Glomerular visceral epithelial cell (primary cell): ENCODE measurements around the gene RNF13.
"Not testable (repeated sequence)": the region's sequence is repeated elsewhere in the genome, so short reads cannot be mapped to it uniquely, and the experiment has no call there.

Source experiments
- DNase-seq: peaks from one replicate; pipeline ENCODE4 v3.0.0-alpha.2; 2016; ENCODE audit errors: extremely low spot score

Gene RNF13

DNA sequence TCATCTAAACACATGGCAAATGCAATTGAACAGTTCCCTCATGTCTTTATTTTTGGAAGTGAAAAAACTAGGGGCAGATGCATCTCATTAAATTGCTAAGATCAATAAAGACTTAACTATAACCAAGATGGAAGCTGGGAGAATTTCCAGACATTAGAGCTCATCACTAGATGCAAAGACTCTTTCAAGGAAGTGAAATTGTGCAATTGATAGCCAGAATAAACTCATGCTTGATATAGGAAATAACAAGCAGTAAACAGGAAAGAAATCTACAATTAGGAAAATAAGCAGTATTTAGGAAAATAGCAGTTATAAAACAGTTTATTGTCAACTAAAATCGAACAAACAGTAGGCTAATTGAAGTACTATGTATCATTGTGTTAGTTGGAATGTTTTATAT, 11.8 kb upstream of the RNF13 start:
- no peak for DNase-seq

DNA sequence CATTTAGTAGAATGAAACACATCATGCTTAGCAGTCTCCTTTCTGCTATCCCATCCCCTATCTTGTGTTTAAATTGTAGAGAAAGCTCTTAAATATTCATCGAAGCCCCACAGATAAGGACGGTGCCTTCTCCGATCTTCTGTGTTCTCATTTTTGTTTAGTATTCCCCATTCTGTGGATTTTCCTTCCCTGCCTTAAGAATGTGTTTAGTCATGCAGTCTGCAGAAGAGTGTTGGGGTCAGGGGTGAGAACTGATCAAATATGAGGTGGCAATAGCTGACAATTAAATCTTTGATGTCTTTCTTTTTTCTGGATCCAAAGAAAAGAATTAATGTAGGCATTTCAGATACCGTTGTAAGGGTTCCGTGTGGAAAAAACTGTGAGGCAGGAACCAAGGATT, 11.4 kb upstream of the RNF13 start:
- DNase-seq, result no peak

DNA sequence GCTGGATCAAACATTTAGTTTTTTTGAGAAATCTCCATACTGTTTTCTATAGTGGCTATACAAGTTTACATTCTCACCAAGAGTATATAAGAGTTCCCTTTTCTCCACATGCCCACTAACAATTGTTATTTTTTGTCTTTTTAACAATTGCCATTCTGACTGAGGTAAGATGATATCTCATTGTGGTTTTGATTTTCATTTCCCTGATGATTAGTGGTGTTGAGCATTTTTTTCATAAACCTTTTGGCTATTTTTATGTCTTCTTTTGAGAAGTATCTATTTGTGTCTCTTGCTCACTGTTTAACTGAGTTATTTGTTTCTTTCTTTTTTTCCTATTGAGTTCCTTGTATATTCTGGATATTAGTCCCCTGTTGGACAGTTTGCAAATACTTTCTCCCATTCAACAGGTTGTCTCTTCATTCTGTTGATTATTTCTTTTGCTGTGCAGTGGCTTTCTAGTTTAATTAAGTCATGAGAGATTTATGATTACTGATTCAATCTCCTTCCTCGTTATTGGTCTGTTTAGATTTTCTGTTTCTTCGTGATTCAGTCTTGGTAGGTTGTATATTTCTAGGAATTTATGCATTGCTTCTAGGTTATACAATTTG, 6.7 kb upstream of the RNF13 start:
- DNase-seq, result no peak

DNA sequence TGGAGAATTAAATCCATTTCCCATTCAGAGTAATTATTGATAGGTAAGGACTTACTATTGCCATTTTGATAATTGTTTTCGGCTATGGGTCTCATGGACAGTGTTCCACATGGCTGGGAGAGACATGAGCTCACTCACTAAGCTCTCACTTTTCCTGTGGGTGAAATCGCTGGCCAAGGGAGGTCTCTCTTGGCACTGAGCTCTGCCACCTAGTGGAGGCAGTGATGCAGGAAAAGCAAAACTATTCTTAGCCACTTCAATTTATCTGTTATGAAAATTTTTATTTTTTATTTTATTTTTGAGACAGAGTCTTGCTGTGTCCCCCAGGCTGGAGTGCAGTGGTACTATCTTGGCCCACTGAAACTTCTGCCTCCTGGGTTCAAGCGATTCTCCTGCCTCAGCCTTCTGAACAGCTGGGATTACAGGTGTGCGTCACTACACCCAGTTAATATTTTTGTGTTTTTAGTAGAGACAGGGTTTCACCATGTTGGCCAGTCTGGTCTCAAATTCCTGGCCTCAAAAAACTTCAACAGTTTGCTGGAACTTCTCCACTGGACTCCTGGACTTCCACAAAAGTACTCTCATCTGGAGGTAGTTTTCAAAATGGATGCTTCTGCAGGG, 4.7 kb upstream of the RNF13 start:
- peak; percentile 80 for DNase-seq

DNA sequence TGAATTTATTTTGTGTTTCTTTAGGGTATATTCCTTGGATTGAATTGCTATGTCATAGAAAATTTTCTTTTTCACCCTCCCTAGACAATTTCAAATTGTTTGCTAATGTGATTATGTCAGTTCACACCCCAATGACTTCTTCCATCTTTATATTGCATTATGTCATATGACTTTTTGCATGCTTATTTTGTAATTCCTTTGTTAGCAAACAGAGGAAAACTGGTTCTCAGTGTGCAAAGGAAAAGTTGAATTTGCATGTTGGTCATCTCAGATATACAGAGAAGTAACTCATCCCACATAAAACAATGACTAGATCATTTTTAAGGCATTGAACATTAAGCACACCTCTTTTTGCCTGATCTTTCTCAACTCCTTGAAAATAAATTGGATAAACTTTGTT, 3.3 kb upstream of the RNF13 start:
- no peak for DNase-seq

DNA sequence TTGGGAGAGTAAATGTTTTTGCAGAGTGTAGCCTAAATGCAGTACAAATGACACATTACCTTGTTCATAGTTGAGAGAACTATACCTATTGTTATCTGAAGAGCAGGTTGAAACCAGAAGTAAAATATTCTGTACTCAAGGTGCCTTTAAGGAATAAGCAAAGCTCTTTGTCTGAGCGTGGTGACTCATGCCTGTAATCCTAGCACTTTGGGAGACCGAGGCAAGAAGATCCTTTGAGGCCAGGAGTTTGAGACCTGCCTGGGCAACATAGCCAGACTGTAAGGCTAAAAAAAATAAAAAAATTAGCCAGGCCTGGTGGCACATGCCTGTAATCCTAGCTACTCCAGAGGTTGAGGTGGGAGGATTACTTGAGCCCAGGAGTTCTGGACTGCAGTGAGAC, 2.2 kb upstream of the RNF13 start:
- DNase-seq, result no peak

DNA sequence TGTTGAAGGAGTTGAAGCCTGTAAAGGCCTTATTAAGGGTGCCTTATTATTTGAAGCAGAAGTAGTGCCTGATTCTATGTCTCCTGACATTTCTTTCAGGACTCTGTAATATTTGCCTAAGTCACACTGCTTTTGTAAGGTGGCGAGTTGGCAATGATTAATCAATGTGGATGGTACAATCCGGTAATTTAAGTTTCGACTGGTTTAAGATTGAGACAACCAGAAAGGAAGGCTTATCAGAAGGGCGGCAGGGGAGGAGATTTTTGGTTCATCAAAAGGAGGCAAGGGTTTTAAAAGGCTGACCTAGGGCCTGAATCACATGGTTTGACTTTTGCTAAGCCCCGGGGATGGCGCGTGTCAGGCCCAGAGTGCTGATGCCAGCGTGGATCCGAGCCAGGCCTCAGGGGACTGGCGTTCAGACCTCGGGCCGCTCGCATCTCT, 830 bp upstream of the RNF13 start:
- DNase-seq, result no peak

DNA sequence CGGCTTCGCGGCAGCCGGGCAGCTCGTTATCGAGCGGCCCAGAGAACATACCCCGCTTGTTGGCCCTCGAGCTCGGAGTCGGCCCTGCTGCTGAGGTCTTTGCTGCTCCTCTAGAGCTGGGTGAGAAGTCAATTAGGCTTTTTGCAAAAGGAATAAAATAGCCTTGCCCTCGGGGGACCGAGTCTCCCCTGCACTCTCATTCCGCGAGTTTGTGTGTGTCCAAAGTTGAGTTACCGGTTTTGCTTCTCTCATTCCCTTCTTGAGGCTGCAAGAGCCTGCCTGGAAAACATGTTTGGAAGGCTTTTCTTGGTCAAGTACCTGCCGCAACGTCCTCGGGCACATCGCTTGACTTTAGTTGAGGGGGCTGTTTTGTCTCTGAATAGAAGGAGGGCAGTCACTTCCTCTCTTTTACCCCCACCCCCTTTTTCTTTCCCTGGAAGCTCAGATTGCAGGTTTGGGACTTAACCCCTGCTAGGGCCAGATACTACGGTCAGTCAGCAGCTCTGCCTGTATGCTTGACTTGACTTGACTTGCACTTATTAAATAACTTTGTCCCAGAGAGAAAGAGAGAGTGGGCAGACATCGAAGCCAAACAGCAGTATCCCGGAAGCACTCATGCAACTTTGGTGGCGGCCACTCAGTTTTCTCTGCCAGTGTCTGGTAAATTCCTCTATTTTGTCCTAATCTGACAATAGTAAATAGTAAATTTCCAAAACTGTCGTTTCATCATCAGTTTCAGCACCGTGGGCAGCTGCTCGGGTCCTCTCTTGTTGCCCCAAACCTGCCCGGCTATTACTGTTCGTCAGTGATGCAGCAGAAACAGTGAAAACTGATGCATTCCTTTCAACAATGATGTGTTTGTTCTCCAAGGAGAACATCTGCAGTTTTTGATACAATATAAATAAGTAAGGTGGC, 609 bp downstream of the RNF13 start:
- DNase-seq, result peak; percentile 34

DNA sequence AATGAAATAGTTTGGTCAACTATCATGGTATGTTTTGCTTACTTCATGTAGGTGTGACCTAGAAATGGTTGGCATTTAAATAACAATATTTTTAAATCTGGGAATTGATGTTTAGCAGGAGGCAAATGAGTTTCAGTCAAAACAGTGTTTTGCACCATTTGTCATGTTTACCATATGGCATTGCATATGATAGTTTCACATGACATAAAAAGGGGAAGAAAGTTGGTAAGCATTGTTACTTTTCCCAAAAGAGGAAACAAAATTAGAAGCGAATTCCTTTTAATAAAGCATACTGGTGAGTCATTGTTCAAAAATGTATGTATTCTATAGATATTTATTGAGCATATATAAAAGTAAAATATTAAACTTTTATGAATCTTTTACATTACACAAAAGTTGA, 2.3 kb downstream of the RNF13 start:
- no peak for DNase-seq

DNA sequence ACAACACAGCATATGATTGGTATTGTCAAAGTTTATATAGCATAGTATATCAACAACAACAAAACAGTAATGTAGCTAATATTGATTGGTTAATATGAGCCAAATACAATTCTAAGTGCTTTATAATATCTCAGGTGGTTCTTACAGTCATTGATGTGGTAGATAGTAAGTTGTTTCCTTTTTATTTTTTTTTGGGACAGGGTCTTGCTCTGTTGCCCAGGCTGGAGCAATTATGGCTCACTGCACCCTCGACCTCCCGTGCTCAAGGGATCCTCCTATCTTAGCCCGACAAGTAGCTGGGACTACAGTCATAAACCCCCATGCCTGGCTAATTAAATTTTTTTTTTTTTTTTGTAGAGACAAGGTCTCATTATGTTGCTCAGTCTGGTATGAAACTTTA, 2.7 kb downstream of the RNF13 start:
- DNase-seq, result no peak

DNA sequence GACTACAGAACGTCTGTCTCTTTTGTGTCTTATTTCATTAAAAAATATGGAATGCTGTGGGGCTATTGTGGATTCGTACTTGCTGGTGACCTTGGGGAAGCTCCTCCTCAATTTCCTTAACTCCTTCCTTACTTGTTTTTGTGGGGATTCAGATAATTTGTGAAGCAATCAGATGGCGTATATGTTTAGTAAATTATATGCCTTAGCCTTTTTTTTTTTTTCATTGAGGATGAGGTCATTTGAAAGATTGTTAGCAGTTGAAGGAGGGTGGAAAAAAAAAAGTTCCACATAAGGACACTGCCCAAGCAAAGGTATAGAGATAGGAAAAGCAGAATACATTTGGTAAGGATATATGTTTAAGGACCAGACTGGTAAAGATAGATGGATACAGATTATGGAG, 3.3 kb downstream of the RNF13 start:
- DNase-seq, result no peak

DNA sequence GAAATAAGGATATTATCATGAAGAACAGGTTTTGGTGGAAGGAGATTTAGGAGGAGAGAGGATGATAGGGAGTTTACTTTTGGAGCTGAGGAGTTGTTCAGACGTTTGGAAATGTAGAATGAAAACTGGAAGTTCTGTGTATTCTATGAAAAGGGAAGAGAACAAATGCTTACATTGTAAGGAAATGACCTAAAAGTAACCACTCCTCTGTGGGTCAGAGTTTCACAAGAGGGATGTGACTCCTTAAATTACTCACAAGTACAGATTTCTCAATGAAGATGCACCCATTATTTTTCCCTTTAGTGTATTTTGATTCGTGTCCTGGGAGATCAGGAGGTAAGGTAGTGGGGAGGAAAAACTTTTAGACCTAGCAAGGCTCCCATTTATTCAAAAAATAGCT, 4.0 kb downstream of the RNF13 start:
- no peak for DNase-seq

DNA sequence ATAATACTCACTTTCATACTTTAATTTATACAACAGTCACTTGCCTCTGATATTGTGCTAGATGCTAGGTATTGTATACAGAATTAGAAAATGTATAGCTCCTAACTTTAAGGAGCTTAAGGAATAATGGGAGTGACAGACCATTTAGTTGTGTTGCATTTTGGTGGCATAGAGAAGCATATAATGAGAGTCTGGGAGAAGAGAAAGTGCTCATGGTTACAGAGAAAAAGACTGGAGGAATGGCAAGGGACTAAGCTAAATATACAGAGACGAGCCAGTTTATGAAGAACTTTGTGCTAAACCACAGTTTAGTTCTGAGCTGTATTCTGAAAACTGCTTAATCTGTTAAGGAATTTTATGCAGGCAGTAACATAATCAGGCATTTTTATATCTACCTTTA, 6.4 kb downstream of the RNF13 start:
- no peak for DNase-seq

DNA sequence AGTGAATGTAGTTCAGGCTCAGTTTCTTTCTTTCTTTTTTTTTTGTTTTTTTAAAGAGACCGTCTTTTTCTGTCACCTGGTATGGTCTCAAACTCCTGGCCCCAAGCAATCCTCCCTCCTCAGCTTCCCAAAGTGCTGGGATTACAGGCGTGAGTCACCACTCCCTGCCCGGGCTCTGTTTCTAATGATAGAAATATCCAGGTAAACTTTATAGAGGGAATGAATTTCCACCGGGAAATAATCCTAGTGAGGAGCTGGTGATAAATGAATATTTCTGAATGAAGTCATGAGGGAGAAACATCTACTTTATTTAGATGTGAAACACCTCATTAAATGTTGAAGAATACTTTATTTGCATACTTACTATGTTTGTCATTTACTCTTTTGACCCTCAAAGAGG, 7.2 kb downstream of the RNF13 start:
- no peak for DNase-seq

DNA sequence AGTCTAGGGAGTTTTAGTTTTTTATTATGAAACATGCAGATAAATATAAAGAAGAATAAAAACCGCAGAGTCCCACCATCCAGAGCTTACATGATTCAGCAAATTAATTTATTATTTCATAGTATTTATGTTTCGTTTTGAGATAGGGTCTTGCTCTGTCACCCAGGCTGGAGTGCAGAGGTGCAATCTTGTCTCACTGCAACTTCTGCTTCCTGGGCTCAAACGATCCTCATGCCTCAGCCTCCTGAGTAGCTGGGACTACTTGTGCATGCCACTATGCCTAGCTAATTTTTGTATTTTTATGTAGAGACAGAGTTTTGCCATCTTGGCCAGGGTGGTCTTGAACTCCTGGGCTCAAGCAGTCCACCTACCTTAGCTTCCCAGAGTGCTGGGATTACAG, 13.6 kb downstream of the RNF13 start:
- DNase-seq, result no peak

DNA sequence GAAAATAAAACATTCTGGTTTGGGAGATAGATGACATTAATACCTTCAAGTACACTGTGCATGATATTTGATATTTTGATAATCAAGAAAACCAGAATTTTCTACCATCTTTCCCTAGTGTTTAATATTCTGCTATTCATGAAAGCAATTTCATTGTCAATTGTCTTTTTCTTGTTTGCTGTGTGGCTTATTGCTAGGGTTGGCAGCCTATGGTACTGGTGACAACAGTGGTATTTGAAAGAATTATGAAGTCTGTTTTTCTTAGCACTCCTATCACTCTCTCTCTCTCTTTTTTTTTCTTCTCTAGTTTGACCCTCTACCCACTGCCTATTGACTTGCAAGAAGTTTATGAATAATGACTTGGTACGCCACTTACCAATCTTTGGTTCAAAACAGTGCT, 15.4 kb downstream of the RNF13 start:
- no peak for DNase-seq

DNA sequence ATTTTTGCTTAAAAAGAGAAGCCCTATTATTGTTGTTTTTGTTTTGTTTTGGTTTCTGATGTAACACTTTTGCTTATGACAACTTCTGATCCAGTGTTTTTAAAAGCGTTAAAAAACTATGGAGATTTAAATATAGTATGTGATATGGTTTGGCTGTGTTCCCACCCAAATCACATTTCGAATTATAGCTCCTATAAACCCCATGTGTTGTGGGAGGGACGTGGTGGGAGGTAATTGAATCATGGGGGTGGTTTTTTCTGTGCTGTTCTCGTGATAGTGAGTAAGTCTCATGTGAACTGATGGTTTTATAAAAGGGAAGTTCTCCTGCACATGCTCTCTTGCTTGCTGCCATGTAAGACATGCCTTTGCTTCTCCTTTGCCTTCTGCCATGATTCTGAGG, 16.6 kb downstream of the RNF13 start:
- not testable (repeated sequence) for DNase-seq

DNA sequence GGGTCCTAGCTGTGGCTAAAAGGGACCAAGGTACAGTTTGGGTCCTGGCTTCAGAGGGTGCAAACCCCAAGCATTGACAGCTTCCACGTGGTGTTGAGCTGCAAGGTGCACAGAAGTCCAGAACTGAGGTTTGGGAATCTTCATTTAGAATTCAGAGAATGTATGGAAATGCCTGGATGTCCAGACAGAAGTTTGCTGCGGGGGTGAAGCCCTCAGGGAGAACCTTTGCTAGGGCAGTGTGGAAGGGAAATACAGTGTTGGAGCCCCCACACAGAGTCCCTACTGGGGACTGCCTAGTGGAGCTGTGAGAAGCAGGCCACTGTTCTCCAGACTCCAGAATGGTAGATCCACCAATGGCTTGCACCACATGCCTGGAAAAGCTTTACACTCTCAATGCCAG, 17.9 kb downstream of the RNF13 start:
- no peak for DNase-seq

DNA sequence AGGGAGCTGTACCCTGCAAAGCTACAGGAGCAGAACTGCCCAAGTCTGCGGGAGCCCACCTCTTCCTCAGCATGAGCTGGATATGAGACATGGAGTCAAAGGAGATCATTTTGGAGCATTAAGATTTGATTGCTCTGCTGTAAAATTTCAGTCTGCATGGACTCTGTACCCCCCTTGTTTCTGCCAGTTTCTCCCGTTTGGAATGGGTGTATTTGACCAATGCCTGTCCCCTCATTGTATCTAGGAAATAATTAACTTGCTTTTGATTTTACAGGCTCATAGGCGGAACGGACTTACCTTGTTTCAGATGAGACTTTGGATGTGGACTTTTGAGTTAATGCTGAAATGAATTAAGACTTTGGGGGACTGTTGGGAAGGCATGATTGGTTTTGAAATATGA, 18.3 kb downstream of the RNF13 start:
- DNase-seq, result no peak

DNA sequence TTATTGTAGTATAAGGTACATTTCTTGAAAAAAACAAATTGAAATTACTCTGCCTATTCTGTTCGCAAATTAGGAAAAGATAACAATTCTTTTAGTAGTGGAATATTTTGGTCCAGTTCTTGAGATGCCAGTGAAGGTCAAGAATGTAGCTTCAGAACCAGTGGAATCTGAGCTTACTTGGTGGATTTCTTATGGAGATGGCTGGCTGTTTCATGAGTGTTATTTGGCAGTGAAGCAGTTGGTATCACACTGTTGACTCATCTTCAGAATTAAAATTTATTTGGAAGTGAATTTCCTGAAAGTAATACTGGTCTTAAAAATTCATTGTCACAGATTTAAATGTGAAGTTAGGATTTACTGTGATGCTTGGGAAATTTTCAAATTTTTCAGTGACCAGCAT, 19.1 kb downstream of the RNF13 start:
- DNase-seq, result no peak

DNA sequence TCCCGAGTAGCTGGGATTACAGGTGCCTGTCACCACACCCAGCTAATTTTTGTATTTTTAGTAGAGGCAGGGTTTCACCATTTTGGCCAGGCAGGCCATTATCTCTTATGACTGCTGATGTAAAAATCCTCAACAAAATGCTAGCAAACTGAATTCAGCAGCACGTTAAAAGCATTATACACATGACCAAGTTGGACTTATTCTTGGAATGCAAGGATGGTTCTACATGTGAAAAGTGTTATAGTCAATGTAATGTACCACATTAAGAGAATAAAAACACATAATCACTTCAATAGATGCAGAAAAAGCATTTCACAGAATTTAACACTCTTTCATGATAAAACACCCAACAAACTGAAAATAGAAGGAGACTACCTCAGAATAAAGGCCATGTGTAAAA, 20.2 kb downstream of the RNF13 start:
- DNase-seq, result no peak

DNA sequence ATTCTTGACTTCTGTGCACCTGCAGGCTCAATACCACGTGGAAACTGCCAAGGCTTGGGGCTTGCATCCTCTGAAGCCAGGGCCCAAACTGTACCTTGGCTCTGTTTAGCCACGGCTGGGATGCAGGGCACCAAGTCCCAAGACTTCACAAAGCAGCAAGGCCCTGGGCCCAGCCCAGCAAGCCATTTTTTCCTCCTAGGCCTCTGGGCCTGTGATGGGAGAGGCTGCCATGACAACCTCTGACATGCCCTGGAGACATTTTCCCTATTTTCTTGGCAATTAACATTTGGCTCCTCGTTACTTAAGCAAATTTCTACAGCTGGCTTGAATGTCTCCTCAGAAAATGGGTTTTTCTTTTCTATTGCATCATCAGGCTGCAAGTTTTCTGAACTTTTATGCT, 25.5 kb downstream of the RNF13 start:
- DNase-seq, result not testable (repeated sequence)

DNA sequence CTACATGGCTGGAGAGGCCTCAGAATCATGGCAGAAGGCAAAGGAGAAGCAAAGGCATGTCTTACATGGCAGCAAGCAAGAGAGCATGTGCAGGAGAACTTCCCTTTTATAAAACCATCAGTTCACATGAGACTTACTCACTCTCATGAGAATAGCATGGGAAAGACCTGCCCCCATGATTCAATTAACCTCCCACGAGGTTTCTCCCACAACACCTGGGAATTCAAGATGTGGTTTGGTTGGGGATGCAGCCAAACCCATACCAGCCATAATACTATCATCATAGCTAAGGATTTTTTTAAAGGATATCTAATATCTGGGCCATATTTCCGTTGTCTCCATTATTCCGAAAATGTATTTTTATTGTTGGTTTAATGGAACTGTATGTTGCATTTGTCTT, 26.5 kb downstream of the RNF13 start:
- DNase-seq, result not testable (repeated sequence)
